Bronchial smooth muscle cell (primary cell): ENCODE measurements around the gene CSH2. TPM values are rescaled to one million over a fixed set of nuclear protein-coding genes. Genes with fewer than 3 reads are reported as not detected.

Experiments
- total RNA-seq: library from RNA; depleted of rRNA; stranded (reverse); fragments of >200 nt; gene quantifications from 2 replicates; pipeline ENCODE4 v1.2.1, GENCODE V29; 2014

The CSH2 gene
- total RNA-seq, result not detected in 2 replicates

GRCh38 chr17:63873577-63873976, at the start of gene CSH2:
TSS of gene CSH2 (minus strand) at chr17:63873677. CDS start at chr17:63873614, 63 bp downstream.

GRCh38 chr17:63918789-63919305, 45.4 kb upstream of the CSH2 start, which contains the start of gene GH1:
TSS of gene GH1 (minus strand) at chr17:63918839. CDS start at chr17:63918776, 63 bp downstream.

DNA sequence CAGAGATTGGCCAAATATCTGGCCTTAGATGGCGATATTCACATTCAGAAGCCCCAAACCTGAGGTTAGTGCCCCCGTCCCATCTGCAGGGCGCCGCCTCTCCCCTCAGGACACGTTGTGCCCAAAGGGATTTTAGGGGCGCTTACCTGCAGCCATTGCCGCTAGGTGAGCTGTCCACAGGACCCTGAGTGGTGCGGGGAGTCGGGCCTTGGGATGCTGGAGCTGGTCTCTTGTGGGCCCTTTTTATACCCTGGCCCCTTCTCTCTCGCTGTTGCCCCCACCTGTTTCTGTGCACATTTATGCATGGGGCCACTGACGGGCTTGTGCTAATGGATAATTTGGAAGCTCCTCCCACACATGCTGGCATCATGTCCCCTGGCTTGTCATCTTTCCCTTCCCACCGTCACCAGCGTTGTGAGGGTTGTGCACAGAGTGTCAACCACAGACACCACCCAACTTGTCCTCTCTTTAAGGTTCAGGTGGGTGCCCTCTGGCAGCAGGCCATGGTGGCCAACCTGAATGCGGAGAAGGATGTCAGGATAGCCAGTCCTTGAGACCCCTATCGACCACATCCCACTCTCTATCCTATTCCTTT, 37.7 kb upstream of the CSH2 start, which contains the start of gene CSHL1:
TSS of gene CSHL1 (minus strand) at position 218 of the 595 bp plus-strand sequence. CDS start at position 156, 62 bp downstream.

GRCh38 chr17:63896524-63897354, 23.3 kb upstream of the CSH2 start, which contains the start of gene CSH1:
TSS of gene CSH1 (minus strand) at chr17:63896574. CDS start at chr17:63896511, 63 bp downstream.

DNA sequence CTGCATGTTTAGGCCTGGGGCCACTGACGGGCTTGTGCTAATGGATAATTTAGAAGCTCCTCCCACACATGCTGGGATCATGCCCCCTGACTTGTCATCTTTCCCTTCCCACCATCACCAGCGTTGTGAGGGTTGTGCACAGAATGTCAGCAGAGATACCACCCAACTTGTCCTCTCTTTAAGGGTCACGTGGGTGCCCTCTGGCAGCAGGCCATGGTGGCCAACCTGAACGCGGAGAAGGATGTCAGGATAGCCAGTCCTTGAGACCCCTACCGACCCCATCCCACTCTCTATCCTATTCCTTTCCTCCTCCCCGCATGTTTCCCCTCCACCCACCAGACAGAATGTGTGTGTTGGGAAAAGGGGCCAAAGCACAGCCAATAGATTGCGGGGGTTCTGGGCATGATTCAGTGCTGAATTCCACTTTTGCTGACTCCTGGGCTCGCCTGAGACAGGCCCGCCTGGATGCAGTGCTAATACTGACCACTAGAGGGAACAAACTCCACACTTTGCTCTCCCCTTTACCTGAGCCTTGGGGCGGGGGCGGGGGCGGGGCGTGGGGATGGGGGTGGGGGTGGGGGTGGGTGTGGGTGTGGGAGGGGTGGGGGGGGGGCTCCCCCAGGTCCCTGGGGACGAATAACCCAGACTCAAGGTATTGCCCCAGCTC, 8.6 kb upstream of the CSH2 start, which contains the start of gene GH2:
TSS of gene GH2 (minus strand) at position 10 of the 667 bp plus-strand sequence. CDS start 143 bp downstream, outside the sequence.

GRCh38 chr17:63842540-63843386, 30.7 kb downstream of the CSH2 start, which contains the start of gene SMARCD2:
TSS of gene SMARCD2 (minus strand) at chr17:63842685. CDS start at chr17:63842674, 11 bp downstream.

GRCh38 chr17:63827002-63827800, 46.3 kb downstream of the CSH2 start, which contains the start of the genes FTSJ3 and PSMC5:
TSS of gene FTSJ3 (minus strand) at chr17:63827663. CDS start at chr17:63826902, 761 bp downstream.
TSS of gene PSMC5 (plus strand) at chr17:63827431. CDS start at chr17:63827491, 60 bp downstream.

Other genes with a start within 250 kb of the CSH2 start
- 2.0 and 3.3 TPM in 2 replicates for gene LIMD2, start 173.6 kb downstream of the CSH2 start, total RNA-seq
- gene STRADA, start 131.9 kb downstream of the CSH2 start, total RNA-seq, result 17.3 and 19.7 TPM in 2 replicates
- gene CCDC47, start 100.1 kb downstream of the CSH2 start, total RNA-seq, result 52.5 and 59.6 TPM in 2 replicates
- gene DDX42, start 99.5 kb downstream of the CSH2 start, total RNA-seq, result 58.6 and 60.1 TPM in 2 replicates
- gene PSMC5, start 46.2 kb downstream of the CSH2 start, total RNA-seq, result 84.7 and 92.4 TPM in 2 replicates
- 61.0 and 66.5 TPM in 2 replicates for gene FTSJ3, start 46.0 kb downstream of the CSH2 start, total RNA-seq
- 73.2 and 101 TPM in 2 replicates for gene SMARCD2, start 31.0 kb downstream of the CSH2 start, total RNA-seq
- gene GH2, start 8.3 kb upstream of the CSH2 start, total RNA-seq, result not detected in 2 replicates
- not detected in 2 replicates for gene CSH1, start 22.9 kb upstream of the CSH2 start, total RNA-seq
- 0.16 TPM in 1 of 2 replicates, not detected in the other for gene CSHL1, start 37.6 kb upstream of the CSH2 start, total RNA-seq
- not detected in 2 replicates for gene GH1, start 45.2 kb upstream of the CSH2 start, total RNA-seq
- gene CD79B, start 58.7 kb upstream of the CSH2 start, total RNA-seq, result 0.09 and 0.16 TPM in 2 replicates
- 0.09 and 0.16 TPM in 2 replicates for gene SCN4A, start 99.2 kb upstream of the CSH2 start, total RNA-seq
- gene PRR29, start 124.7 kb upstream of the CSH2 start, total RNA-seq, result 0.47 and 0.52 TPM in 2 replicates
- gene ICAM2, start 147.0 kb upstream of the CSH2 start, total RNA-seq, result 0.26 and 0.32 TPM in 2 replicates